ENCODE measurements around the gene KBTBD12.

DNA sequence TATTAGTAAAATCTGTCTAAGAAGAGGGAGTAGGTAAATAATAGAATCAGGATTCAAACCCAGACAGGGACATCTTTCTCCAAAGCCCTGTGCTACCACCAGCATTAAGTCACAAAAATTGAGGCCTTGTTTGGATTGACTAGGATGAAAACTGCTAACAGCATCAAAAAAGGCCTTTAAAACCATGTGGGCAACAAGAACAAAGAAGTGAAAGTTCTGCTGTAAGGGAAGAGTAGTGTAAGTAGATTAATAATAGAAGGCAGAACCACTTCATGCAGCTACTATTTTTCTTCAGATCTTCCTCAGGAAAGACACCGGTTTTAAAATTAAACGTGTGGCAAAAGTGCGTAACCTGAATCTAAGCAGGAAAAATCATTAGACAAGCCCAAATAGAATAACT is 15.3 kb upstream of the KBTBD12 start:
- no peak for TF ChIP-seq POLR2A (IDR thresholded peaks at IDR 0.05)
- TF ChIP-seq, protein P1, sequence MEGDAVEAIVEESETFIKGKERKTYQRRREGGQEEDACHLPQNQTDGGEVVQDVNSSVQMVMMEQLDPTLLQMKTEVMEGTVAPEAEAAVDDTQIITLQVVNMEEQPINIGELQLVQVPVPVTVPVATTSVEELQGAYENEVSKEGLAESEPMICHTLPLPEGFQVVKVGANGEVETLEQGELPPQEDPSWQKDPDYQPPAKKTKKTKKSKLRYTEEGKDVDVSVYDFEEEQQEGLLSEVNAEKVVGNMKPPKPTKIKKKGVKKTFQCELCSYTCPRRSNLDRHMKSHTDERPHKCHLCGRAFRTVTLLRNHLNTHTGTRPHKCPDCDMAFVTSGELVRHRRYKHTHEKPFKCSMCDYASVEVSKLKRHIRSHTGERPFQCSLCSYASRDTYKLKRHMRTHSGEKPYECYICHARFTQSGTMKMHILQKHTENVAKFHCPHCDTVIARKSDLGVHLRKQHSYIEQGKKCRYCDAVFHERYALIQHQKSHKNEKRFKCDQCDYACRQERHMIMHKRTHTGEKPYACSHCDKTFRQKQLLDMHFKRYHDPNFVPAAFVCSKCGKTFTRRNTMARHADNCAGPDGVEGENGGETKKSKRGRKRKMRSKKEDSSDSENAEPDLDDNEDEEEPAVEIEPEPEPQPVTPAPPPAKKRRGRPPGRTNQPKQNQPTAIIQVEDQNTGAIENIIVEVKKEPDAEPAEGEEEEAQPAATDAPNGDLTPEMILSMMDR (IDR thresholded peaks at IDR 0.05) = no peak
- TF ChIP-seq POLR2AphosphoS5 (IDR thresholded peaks at IDR 0.05) = no peak
